GM18858 (cell line): ENCODE data around the gene EYA2.
"Not testable (repeated sequence)": the region's sequence is repeated elsewhere in the genome, so short reads cannot be mapped to it uniquely, and the experiment has no call there.

ENCODE experiments used
- ATAC-seq: cut with Tn5 transposase; IDR thresholded peaks from one replicate; pipeline ENCODE4 v1.9.1; 2021; ENCODE audit not compliant: unreplicated experiment

Gene EYA2, protein sequence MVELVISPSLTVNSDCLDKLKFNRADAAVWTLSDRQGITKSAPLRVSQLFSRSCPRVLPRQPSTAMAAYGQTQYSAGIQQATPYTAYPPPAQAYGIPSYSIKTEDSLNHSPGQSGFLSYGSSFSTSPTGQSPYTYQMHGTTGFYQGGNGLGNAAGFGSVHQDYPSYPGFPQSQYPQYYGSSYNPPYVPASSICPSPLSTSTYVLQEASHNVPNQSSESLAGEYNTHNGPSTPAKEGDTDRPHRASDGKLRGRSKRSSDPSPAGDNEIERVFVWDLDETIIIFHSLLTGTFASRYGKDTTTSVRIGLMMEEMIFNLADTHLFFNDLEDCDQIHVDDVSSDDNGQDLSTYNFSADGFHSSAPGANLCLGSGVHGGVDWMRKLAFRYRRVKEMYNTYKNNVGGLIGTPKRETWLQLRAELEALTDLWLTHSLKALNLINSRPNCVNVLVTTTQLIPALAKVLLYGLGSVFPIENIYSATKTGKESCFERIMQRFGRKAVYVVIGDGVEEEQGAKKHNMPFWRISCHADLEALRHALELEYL

DNA sequence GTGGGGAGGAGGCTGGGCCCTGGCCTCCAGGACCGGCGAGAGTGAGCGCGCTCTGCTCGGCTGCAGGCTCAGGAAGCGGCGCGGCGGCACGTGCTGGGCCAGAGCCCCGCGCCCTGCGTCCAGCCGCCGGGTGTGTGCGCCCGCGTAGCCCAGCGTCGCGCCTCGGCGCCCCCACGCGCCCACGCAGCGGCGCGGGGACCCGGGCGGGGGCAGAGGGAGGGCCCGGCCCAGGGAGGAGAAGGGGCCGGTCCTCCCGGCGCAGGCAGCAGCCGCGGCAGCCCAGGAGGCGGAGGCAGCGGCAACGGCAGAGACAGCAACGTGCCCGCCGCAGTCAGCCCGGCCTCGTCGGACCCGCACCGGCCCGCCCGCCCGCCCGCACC lies at the start of gene EYA2:
EYA2 (plus strand) TSS at position 265 of the 380 bp plus-strand sequence. CDS start 95,168 bp downstream, outside the sequence.
- no peak for ATAC-seq

DNA sequence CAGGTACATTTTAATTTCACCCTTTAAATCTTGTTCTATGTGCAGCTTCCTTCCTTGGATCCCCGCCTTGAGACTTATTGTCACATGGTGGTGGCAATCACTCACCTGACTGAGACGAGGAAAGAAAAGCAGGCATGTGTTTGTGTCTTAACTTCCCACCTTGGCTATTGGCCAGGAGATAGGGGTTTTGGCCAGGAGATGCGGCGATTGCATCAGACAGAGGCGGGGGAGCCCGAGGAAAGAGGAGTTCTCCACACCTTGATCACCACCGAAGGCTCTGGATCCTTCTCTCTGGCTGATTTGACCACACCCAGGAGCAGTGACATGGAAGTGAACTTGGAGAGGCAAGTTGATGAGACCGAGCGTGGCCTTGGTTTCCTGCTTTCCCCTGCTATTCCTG lies 49.7 kb upstream of the EYA2 start:
- ATAC-seq, result no peak

DNA sequence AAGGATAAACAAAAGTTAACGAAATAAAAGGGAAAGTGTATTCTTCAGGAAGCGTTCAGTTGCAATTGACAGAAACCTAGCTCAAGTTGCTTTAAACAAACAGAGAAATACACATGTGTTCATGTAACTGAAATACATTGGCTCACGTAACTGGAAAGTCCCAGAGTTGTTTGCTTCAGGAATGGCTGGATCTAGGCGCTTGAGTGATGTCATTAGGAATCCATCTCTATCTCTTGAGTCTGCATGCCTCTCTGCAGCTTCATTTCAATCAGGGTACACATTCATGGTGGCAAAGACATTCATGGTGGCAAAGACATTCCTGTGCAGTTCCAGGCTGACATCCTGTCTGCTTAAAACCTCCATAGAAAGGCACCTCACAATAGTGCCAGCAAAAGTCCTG lies 45.4 kb upstream of the EYA2 start:
- no peak for ATAC-seq

DNA sequence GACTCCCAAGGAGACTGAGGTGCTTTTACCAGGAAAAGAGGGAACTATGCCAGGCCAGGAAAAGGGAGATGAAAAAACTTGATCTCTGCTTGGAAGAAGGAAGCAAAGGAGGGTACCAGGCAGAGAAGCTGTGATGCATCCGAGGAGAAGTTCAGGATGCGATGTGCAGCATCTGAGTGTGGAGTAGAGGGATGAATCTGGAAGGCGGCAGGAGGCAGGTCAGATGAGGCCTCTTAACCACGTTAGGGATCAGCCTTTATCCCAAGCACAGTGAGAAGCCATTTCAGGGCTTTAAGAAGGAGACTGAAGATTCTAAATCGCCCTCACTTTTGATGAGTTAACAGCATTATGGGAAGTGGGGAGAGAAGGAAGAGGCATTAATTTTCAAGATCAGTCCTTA lies 44.9 kb upstream of the EYA2 start:
- no peak for ATAC-seq

DNA sequence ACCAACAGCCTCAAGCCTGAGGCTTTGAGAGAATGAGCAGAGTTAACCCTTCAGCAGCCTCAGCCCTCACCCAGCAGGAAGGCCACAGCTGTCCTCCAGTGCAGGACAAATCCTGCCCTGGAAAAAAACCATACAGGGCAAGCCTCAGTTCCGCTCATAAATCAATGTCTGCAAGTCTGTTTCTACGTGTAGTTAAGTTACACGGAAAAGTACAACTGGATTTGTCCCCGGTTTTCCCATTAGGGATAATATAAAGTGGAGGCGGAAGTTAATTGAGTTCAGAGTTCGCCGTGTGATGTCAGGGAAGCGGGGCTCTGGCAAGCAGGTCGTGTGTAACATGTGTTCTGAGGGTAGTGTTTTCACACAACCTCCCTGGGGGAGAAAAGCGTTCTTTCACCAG lies 44.2 kb upstream of the EYA2 start:
- ATAC-seq, result no peak

DNA sequence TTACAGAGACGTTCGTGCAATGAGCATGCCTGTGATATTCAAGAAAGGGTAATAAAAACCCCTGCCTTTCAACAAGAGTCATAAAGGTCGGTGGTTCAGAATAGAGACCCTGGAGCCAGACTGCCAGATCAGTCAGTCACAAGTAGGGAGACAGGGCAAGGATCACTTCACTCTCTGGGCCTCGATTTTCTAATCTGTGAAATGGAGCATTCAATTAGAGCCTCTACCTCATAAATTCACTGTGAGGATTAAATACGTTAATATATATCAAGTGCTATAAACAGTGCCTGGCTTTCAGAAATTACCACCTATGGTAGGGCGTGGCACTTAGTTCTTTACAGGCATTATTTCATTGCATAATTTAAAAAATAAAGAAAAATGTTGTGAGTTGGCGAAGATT lies 43.7 kb upstream of the EYA2 start:
- no peak for ATAC-seq

DNA sequence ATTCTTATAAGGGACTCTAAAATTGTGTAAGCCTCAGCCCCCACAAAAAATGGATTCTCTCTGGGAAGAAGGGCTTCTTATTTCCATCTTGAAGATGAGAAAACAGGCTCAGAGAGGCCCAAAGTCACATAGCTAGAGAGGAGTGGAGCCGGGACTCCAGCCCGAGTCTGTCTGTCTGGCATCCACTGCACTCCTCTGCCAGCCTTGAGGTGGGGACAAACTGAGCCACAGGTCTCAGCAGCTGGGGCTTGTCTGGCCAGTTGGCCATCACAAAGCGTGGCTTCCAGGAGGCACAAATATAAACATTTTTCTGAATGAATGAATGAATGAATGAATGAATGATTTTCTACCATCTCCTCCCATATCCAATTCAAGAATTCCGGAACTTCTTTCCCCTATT lies 42.9 kb upstream of the EYA2 start:
- ATAC-seq, result no peak

DNA sequence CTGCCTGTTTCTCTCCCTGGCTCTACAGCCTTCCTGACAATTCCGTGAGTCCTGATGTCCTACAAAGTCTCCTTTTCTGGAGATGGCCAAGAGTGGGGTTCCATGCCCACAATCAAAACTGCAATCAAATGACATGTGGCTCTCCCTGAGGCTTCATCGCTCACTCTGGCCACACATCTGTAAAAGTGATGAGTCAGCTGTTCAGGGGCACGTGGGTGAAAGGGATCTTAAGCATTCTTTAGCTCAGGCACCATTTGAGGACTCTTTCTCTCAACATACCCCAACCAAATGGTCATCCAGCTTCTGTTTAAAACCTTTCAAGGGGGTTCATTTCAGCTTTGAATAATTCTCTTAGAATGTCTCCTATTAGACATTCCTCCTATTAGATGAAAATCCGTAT lies 42.3 kb upstream of the EYA2 start:
- ATAC-seq, result no peak

DNA sequence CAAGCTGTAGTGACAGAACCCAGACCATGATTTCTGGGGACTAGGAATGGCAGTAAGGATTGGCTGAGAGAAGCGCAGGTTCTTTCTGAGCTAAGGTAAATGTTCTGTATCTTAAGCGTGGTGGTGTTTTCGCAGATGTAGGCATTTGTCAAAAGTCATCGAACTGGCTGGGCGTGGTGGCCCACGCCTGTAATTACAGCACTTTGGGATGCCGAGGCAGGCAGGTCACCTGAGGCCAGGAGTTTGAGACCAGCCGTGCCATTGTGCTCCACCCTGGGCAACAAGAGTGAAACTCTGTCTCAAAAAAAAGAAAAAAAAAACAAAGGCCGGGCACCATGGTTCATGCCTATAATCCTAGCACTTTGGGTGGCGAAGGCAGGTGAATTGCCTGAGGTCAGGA lies 40.7 kb upstream of the EYA2 start:
- no peak for ATAC-seq

DNA sequence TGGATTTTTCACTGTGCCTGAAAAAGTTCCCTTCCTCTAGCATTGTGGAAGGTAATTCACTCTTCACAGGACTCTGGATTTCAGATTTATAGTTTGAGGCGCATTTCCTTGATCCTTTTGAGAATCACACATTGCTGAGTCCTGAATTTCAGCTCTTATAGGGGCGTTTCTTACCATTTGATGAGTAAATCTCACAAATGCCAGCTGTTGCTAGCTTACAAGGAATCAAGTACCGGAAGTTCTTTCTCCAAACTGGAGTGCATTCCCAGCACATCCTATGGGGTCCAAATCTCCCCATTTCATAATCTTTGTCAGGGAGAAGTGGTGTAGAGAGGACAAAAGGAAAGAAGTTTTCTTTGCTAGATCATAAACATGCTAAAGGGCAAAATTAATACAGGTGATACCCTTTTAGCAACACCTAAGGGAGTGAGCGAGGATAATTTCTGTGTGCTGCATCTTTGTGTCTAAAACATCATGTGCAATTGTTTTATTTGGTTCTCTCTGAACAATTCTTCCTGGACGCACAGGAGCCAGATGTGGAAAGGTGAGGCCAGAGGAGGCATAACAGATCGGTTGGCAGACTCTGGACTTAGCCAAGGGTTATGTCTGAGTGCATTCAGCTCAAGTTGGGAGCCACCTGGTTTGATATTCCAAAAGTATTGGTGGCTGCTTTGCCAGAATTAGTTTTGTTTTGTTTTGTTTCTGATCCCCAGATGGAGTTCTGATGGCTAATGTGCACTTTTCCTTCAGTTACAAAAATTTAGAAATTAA lies 37.4 kb upstream of the EYA2 start:
- ATAC-seq, result no peak

DNA sequence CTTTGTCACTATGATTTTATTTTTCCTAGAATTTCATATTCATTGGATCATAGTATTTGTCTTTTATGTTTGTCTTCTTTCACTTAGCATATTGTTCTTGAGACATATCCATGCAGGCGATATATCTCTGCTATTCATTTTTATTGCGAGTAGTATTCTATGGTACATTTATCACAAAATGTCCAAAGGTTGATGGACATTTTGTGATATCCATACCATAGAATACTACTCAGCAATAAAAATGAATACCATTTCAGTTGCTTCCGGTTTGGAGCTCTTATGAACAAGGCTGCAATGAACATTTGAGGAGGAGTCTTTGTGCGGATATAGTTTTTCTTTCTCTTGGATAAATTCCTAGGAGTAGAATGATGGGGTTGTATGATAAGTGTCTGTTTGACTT lies 28.8 kb upstream of the EYA2 start:
- no peak for ATAC-seq

DNA sequence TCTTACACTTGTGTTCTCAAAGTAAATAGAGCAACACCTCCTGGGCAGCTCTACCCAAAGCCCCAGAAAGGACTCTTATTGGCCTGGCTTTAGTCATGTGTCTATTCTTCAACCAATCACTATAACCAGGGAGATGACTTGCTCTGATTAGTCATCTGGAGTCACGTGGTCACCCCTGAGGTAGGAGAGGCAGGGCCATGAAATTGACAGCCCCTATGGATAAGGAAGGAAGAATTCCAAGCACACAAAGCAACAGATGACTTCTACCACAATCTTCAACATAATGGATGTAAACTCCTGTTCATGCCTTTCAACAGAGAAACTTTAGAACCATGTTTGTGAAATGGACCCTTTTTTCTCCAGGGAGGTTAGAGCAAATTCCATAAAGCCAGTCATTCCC lies 24.6 kb upstream of the EYA2 start:
- ATAC-seq, result no peak

DNA sequence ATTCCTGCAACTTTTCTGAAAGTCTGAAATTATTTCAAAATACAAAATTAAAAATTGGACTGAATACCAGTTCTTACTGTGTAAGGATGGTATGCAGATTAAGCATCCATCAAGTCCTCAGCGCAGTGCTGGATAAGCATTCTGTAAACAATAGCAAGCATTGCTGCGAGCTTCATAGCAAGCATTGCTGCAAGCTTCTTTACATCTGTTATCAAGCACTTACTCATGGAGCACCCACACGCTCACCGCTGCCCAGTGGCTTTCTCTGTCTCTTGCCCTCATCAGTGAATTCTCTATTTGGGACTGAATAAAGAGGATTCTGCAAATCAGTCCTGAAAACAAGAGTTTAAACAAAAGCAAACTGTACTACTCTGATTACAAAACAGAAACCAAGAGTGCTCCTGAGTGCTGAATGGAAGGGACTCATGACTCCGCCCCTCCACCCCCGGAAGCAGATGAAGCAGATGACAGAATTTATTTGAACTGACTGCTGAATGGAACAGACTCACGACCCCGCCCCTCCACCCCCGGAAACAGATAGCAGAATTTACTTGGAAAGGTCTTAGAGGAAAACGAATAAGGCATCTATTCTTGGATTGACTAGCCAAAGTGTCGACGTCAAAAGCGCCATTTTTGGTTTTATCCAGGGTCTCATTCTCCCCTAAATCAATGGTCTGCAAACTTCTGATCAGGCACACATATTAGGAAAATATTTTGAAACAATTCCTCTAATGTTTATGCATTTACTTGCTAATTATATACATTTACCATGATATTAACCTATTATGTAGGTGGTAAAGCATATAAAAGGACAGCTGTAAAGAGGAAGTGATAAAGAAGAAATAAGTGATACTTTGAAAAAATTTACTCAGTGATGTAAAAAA lies 22.1 kb upstream of the EYA2 start:
- ATAC-seq, result no peak

DNA sequence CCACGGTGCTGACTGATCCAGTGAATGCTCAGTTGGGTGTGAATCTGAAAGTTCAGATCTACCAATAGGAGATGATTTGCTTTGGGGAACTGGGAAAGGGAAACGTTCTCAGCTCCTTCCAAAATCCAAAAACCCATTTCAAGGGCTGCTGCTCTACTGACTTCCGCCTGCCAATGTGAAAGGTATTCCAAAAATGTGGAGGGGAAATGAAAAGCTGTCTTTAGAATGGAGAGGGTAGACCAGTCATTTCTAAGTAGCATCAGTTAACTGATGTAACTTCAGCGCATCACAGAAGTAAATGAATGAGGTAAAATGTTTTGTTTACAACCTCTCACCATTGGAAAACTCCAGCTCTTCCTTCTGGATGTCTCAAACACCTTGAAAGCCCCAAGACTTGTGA lies 19.6 kb upstream of the EYA2 start:
- ATAC-seq, result no peak

DNA sequence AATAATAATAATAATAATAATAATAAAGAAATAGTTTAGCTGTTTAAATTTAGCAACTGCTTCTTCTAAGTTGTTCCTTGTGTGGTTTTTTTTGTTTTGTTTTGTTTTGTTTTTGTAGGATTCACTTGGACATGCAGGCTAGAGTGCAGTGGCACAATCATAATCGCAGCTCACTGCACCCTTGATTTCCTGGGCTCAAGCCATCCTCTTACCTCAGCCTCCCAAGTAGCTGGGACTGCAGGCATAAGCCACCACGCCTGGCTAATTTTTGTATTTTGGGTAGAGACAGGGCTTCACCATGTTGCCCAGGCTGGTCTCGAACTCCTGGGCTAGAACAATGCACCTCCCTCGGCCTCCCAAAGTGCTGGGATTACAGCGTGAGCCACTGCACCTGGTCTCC lies 15.3 kb upstream of the EYA2 start:
- no peak for ATAC-seq

DNA sequence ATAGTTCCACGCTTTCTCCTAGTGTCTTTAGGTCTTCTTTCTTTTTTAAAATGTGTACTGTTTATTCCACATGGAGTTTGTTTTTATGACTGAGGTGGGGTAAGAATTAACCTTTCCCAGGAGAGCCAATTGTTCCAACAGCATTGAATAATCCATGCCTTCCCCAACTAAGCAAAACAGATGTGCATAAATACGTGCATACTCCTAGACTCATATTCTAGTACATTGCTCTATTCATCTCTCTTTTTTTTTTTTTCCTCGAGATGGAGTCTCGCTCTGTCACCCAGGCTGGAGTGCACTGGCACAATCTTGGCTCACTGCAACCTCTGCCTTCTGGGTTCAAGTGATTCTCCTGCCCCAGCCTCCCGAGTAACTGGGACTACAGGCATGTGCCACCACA lies 14.7 kb upstream of the EYA2 start:
- ATAC-seq, result not testable (repeated sequence)

DNA sequence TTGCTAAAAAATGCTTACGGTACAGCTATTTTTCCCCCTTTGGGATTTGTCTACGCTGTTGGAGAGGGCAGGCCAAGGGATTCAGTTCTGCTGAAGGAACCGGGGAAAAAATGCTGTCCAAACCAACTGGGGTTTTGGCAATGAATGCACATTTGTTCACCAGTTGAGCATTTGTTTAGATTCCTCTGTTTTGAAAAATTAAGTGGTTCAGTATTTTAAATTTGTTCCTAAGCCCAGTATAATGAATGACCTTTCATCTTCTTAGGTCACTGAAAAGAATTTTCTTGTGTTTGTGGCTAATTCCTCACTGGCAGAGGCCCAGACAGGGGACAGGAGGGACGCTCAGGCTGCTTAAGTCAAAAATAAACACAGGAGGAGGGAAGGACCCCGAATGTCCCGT lies 10.8 kb upstream of the EYA2 start:
- ATAC-seq, result no peak

DNA sequence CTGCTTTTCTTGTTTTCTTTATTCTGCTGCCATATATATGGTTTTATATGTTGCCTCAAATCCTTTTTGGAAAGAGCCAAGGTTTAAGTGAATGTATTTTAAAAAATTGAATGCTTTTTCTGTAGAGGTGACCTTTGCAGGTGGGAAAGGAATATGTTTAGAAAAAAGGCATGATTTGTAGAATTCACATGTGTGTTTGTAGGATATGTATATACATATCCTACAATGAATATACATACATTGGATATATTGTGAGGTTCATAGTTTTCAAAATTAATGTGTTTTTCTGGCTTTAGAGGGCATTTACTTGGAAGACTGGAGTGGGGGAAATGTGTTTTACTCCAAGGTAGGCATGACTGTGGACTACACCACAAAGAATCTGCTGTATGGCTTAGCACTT lies 4.0 kb upstream of the EYA2 start:
- no peak for ATAC-seq

DNA sequence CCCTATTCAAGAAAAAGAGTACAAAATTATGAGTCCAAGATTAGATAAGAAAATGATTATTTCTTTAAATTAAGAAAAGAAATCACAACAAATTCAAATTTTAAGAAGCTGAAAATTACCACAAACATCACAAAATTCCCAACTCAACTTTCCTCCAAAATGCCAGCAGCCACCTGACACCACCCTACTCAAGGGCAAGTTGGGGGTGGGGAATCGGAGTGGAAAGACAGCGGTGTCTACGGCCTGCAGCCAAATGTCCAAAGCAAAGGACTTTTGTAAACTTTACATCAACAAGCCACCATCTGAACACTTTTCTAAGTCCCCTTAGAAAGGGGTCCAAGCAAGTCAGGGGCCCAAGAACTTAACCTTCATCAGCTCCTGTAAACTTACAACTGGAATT lies 1.6 kb upstream of the EYA2 start:
- no peak for ATAC-seq

DNA sequence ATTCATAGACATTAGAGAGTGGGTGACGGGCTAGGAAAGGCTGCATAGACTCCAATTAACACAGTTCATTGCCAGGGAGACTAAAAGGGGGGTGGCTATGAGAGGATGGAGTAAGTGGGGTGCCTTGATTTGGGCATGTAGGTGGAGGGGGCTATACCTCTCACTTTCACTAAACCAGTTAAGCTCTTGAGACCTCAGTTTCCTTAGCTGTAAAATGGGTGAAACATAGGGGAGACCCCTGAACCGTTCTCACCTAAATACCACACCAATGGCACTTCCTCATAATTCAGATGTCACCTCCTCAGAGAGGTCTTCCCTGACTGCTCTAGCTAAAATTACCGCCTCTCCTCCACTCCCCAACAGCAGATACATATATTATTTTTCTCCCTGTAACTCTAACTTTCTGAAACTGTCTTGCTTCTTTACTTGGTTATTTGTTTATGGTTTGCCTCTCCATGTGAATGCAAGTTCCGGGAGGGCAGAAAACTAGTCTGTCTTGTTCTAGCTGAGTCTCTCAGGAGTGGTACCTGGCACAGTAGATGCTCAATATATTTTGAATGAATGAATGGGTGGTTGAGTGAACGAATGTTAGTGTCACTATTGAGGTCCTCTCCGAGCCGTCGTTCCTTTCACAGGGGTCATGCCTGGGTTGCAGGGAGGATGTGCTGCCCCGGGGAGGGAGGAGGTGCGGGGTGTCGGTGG lies 615 bp upstream of the EYA2 start:
- no peak for ATAC-seq
